ENCODE data around the gene BEX3.

GRCh38 chrX:103397707-103398106 is 21.4 kb downstream of the BEX3 start:
- no peak for TF ChIP-seq CTCF (IDR thresholded peaks at IDR 0.05; ENCODE audit: insufficient read depth, low read length)
- TF ChIP-seq REST (IDR thresholded peaks at IDR 0.05; ENCODE audit: insufficient replicate concordance, low read depth), result no peak
